ENCODE measurements around the gene ZKSCAN8. TPM values are rescaled to one million over a fixed set of nuclear protein-coding genes. Genes with fewer than 3 reads are reported as not detected.
A peak's percentile ranks its signal among the peaks of the same experiment; 100 is the strongest.

ZKSCAN8 gene
- total RNA-seq, 1 experiment from 2014 or later: 25.4 TPM

DNA sequence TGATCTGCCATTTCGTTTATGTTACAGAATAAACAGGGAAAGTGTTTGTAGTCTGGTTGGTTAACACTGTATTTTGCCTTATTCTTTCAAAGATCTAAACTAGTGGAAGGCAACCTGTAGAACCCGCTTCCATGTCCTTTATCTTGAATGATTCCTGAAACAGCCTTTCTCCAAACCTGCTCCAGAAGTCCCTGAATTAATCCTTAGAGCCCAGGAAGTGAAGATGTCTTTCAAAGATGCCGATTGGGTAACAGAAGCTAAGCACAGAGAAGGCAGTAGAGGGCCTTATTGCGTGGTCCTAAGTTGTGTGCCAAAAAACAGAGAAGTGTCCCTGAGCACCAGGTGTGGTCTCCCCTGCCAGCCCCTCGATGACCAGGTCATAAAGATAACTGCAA, 36.4 kb upstream of the ZKSCAN8 start:
- Histone ChIP-seq H4K91ac (ENCODE audit: insufficient read length, low read depth, low read length) (no peak overlapping the region), H3K79me2 (ENCODE audit: insufficient read depth, low read length) (no peaks in the 10 kb centered on the region), H4K20me1 (ENCODE audit: control insufficient read depth, insufficient read depth, insufficient read length) (no peaks in the 10 kb centered on the region), H3K4me2 (ENCODE audit: insufficient read depth, insufficient read length, low read length) (peak overlapping the region; percentile 60), H2BK12ac (ENCODE audit: insufficient read length, low read depth, low read length) (no peak overlapping the region), H2BK120ac (ENCODE audit: low read depth, low read length, poor library complexity, severe bottlenecking) (no peak overlapping the region), H3K9me3 (ENCODE audit: control insufficient read depth, low read depth, low read length) (no peaks in the 10 kb centered on the region), H3T11ph (ENCODE audit: low read length) (no peak overlapping the region), H2AFZ (ENCODE audit: low read length) (no peak overlapping the region), H3K23ac (ENCODE audit: insufficient read length, low read depth, low read length) (no peak overlapping the region), H4K5ac (ENCODE audit: insufficient read length, low read depth, low read length) (no peak overlapping the region), H2BK5ac (ENCODE audit: insufficient read length, low read length) (no peak overlapping the region), H4K8ac (replicated peaks; ENCODE audit: insufficient read length, low read depth, low read length) (no peak overlapping the region), H3K56ac (ENCODE audit: insufficient read length, low read depth, low read length) (no peak overlapping the region), H3K23me2 (ENCODE audit: insufficient read length, low read depth, low read length, poor library complexity, severe bottlenecking) (peaks cover 3% of the 10 kb centered on the region), H3K79me1 (ENCODE audit: insufficient read depth, low read depth, low read length, poor library complexity, severe bottlenecking) (no peaks in the 10 kb centered on the region), H3K4me1 (ENCODE audit: insufficient read depth, low read length) (no peaks in the 10 kb centered on the region), H3K9ac (ENCODE audit: extremely low read depth, insufficient read length, low read length) (peak overlapping the region; percentile 11), H2AK5ac (ENCODE audit: insufficient read length, low read length) (no peak overlapping the region), H3K27ac (ENCODE audit: insufficient read length, low read depth, low read length) (no peak overlapping the region), H3K18ac (ENCODE audit: insufficient read length, low read depth, low read length) (no peak overlapping the region), H2BK20ac (ENCODE audit: low read depth, low read length, poor library complexity, severe bottlenecking) (no peak overlapping the region), H3K14ac (ENCODE audit: insufficient read depth, low read length) (no peak overlapping the region), H3K4ac (ENCODE audit: low read depth, low read length) (no peak overlapping the region), H3K27me3 (ENCODE audit: insufficient read depth, low read length) (no peaks in the 10 kb centered on the region; the same call in 1 of the 2 replicates), H2BK15ac (ENCODE audit: low read depth, low read length) (no peak overlapping the region)
- Mint-ChIP-seq H3K4me3 (peak overlapping the region; percentile 82 to 87), H3K9me3 (peaks cover 0 to 3% of the 10 kb centered on the region in 2 experiments; a peak in 1 of 5 replicates), H3K27me3 (ENCODE audit: low read depth) (peaks cover 45% of the 10 kb centered on the region), H3K36me3 (ENCODE audit: insufficient read depth in 1 of 3, low read depth in 3 of 3) (no peaks in the 10 kb centered on the region), H3K27ac (peak overlapping the region in 2 of 3 experiments; percentile 24 to 78; a peak in 2 of 7 replicates), H3K4me1 (peaks cover 4 to 8% of the 10 kb centered on the region in 2 experiments; a peak in 3 of 4 replicates)
- WGBS (ENCODE audit: extremely low coverage, insufficient read length, low lambda C conversion rate): no CpG with 5 or more reads among the region's 5 CpGs
- no peak for DNase-seq
- TF ChIP-seq, protein P1, sequence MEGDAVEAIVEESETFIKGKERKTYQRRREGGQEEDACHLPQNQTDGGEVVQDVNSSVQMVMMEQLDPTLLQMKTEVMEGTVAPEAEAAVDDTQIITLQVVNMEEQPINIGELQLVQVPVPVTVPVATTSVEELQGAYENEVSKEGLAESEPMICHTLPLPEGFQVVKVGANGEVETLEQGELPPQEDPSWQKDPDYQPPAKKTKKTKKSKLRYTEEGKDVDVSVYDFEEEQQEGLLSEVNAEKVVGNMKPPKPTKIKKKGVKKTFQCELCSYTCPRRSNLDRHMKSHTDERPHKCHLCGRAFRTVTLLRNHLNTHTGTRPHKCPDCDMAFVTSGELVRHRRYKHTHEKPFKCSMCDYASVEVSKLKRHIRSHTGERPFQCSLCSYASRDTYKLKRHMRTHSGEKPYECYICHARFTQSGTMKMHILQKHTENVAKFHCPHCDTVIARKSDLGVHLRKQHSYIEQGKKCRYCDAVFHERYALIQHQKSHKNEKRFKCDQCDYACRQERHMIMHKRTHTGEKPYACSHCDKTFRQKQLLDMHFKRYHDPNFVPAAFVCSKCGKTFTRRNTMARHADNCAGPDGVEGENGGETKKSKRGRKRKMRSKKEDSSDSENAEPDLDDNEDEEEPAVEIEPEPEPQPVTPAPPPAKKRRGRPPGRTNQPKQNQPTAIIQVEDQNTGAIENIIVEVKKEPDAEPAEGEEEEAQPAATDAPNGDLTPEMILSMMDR (conservative IDR thresholded peaks at IDR 0.05): no peak
